ENCODE results near the gene ZBTB8A.
A peak's percentile ranks its signal among the peaks of the same experiment; 100 is the strongest.
"Not testable (repeated sequence)": the region's sequence is repeated elsewhere in the genome, so short reads cannot be mapped to it uniquely, and the experiment has no call there.

Gene ZBTB8A

GRCh38 chr1:32626176-32626575 is 86.9 kb downstream of the ZBTB8A start:
- H3K4me1 Mint-ChIP-seq: peaks cover 5% of the 10 kb centered on the region
- no peaks in the 10 kb centered on the region for H3K9me3 Mint-ChIP-seq
- H3K27ac Mint-ChIP-seq: no peak overlapping the region
- H3K4me3 Mint-ChIP-seq: no peak overlapping the region
- peaks cover 47% of the 10 kb centered on the region for H3K36me3 Mint-ChIP-seq (ENCODE audit: low read depth)
- no peaks in the 10 kb centered on the region for H3K27me3 Mint-ChIP-seq (ENCODE audit: low read depth)
- TF ChIP-seq, protein P1, sequence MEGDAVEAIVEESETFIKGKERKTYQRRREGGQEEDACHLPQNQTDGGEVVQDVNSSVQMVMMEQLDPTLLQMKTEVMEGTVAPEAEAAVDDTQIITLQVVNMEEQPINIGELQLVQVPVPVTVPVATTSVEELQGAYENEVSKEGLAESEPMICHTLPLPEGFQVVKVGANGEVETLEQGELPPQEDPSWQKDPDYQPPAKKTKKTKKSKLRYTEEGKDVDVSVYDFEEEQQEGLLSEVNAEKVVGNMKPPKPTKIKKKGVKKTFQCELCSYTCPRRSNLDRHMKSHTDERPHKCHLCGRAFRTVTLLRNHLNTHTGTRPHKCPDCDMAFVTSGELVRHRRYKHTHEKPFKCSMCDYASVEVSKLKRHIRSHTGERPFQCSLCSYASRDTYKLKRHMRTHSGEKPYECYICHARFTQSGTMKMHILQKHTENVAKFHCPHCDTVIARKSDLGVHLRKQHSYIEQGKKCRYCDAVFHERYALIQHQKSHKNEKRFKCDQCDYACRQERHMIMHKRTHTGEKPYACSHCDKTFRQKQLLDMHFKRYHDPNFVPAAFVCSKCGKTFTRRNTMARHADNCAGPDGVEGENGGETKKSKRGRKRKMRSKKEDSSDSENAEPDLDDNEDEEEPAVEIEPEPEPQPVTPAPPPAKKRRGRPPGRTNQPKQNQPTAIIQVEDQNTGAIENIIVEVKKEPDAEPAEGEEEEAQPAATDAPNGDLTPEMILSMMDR (IDR thresholded peaks at IDR 0.05; ENCODE audit: unreplicated experiment in 3 of 3): no peak

GRCh38 chr1:32627596-32628162 is 88.5 kb downstream of the ZBTB8A start:
- H3K27me3 Mint-ChIP-seq (ENCODE audit: low read depth): no peaks in the 10 kb centered on the region
- H3K9me3 Mint-ChIP-seq: no peaks in the 10 kb centered on the region
- no peak overlapping the region for H3K4me3 Mint-ChIP-seq
- TF ChIP-seq, protein P1 (IDR thresholded peaks at IDR 0.05; ENCODE audit: unreplicated experiment in 3 of 3): no peak
- H3K36me3 Mint-ChIP-seq (ENCODE audit: low read depth): peaks cover 38% of the 10 kb centered on the region
- H3K4me1 Mint-ChIP-seq: peaks cover 5% of the 10 kb centered on the region
- no peak overlapping the region for H3K27ac Mint-ChIP-seq

DNA sequence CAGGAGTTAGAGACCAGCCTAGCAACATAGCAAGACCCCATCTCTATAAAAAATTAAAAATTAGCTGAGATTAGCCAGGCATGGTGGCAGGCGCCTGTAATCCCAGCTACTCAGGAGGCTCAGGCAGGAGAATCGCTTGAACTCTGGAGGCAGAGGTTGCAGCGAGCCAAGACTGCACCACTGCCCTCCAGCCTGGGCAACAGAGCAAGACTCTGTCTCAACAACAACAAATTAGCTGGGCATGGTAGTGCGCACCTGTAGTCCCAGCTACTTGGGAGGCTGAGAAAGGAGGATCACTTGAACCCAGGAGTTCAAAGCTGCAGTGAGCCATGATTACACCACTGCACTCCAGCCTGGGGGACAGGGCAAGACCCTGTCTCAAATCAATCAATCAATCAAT is 90.9 kb downstream of the ZBTB8A start:
- H3K36me3 Mint-ChIP-seq (ENCODE audit: low read depth): peaks cover 39% of the 10 kb centered on the region
- not testable (repeated sequence) for H3K27ac Mint-ChIP-seq; H3K4me3 Mint-ChIP-seq; H3K9me3 Mint-ChIP-seq; H3K27me3 Mint-ChIP-seq (ENCODE audit: low read depth); H3K4me1 Mint-ChIP-seq

- TF ChIP-seq, protein P1 (IDR thresholded peaks at IDR 0.05; ENCODE audit: unreplicated experiment in 3 of 3): no peak
- Mint-ChIP-seq H3K4me1 (no peaks in the 10 kb centered on the region), H3K36me3 (ENCODE audit: low read depth) (peaks cover 37% of the 10 kb centered on the region), H3K27me3 (ENCODE audit: low read depth) (no peaks in the 10 kb centered on the region), H3K9me3 (no peaks in the 10 kb centered on the region), H3K27ac (no peak overlapping the region), H3K4me3 (no peak overlapping the region)
Observed at GRCh38 chr1:32632829-32633228, 93.6 kb downstream of the ZBTB8A start.

GRCh38 chr1:32635508-32636277 is 96.5 kb downstream of the ZBTB8A start:
- Mint-ChIP-seq H3K4me1 (no peaks in the 10 kb centered on the region), H3K27ac (no peak overlapping the region), H3K4me3 (no peak overlapping the region), H3K27me3 (ENCODE audit: low read depth) (no peaks in the 10 kb centered on the region), H3K9me3 (no peaks in the 10 kb centered on the region), H3K36me3 (ENCODE audit: low read depth) (peaks cover 28% of the 10 kb centered on the region)
- TF ChIP-seq, protein P1 (IDR thresholded peaks at IDR 0.05; ENCODE audit: unreplicated experiment in 3 of 3): no peak

DNA sequence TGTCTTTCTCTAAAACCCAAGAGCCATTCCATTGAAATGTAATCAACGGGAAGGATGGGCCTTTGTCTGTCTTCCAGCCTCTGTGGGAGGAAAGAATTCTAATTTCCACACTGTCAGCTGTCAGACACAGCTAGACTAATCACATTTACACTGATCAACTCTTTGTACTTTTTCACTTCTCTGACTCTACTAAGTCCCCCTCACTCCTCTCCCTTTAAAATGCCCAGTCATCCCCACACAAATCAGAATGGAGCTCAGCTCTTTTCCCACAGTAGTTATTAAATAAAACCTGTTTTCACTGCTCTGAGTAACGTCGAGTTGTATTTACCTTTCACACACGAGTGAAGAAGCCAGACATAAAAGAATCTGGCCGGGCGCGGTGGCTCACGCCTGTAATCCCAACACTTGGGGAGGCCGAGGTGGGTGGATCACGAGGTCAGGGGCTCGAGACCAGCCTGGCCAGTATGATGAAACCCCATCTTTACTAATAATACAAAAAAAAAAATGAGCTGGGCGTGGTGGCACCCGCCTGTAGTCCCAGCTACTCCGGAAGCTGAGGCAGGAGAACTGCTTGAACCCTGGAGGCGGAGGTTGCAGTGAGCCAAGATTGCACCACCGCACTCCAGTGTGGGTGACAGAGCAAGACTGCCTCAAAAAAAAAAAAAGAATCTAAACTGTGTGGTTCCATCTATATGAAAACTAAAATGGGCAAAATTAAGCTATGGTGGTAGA is 97.9 kb downstream of the ZBTB8A start:
- Mint-ChIP-seq H3K4me3 (no peak overlapping the region), H3K9me3 (no peaks in the 10 kb centered on the region), H3K4me1 (no peaks in the 10 kb centered on the region), H3K36me3 (ENCODE audit: low read depth) (peaks cover 28% of the 10 kb centered on the region), H3K27me3 (ENCODE audit: low read depth) (no peaks in the 10 kb centered on the region), H3K27ac (peak overlapping the region in 1 of 3 experiments; percentile 22)
- TF ChIP-seq, protein P1 (IDR thresholded peaks at IDR 0.05; ENCODE audit: unreplicated experiment in 3 of 3): no peak
